Measurements from ENCODE around the gene HBEGF. TPM values are rescaled to one million over a fixed set of nuclear protein-coding genes. Genes with fewer than 3 reads are reported as not detected.

The HBEGF gene
- total RNA-seq, 1 experiment from 2014 or later, result 1.8 TPM

DNA sequence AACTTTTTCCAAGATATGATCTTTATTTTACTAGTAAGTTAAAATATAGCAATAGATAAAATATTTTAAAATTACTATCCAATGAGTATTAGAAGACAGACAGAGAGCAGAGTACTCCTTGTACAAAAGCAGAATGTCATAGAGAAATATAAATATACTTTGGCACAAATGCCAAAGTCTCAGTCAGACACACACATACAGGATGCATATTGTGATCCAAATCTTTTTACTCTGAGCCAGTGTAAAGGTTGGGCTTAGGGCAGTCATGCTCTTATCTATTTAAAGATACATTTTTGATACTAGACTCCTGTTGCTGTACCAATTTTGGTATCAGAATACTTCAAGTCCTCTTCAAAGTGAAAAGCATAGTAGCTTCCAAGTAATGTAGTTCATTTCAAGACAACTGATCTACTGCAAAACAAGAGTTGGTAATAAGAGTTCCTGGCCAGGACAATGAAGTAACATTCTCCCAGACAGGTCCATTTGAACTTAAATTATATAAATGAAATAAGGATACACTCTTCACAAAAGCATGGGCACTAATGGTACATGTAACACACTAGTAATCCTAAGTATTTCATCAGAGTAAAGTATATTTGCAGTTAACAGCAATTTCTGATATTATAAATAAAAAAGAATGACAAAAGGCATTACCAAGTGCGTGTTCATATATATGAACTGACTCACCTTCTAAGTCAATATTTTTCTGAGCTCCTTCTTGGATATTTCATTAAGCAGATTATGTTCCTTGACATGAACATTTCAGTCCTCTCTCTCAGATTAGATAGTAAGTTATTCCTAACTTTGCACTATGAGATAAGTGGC is 54.0 kb downstream of the HBEGF start:
- H3K4me2 ChIP-seq (ENCODE audit: low read depth, low read length, poor library complexity, severe bottlenecking), result no peak overlapping the region

DNA sequence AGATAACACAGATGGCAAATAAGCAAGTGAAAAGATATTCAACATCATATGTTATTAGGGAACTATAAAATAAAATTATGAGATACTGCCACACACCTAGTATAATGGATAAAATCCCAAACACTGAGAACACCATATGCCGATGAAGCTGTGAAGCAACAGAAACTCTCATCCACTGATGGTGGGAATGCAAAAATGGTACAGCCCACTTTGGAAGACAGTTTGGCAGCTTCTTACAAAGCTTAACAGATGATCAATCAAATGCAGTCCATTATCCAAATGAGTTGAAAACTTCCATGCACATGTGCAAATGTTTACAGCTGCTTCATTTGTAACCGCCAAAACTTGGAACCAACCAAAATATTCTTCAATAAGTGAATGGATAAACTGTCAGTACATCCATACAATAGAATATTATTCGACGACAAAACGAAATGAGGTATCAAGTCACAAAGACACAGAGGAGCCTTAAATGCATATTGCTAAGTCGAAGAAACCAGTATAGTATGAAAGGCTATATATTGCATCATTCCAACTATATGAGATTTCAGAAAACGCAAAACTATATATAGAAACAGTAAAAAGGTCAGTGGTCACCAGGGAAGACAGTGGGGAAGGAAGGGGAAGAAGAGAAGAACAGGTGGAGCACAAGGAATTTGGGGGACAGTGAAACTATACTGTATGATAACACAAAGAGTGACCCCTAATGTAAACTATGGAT is 58.4 kb downstream of the HBEGF start:
- peaks cover 94% of the 10 kb centered on the region for H3K79me2 ChIP-seq (ENCODE audit: low read length)
- H3K9me2 ChIP-seq (replicated peaks; ENCODE audit: insufficient read depth, low read length), result no peaks in the 10 kb centered on the region
- no peaks in the 10 kb centered on the region for H4K20me1 ChIP-seq (ENCODE audit: insufficient read depth, low read depth, low read length)
- no peak overlapping the region for H3K4me2 ChIP-seq (ENCODE audit: low read depth, low read length, poor library complexity, severe bottlenecking)
- H3K4me1 ChIP-seq (ENCODE audit: low read length), result peaks cover 35% of the 10 kb centered on the region
- no peak overlapping the region for H3K27ac ChIP-seq (ENCODE audit: low read length)
- no peak overlapping the region for H2AFZ ChIP-seq (ENCODE audit: low read length)
- no peak overlapping the region for H3K4me3 ChIP-seq (ENCODE audit: low read length)
- no peaks in the 10 kb centered on the region for H3K36me3 ChIP-seq (ENCODE audit: insufficient read depth, low read length)
- no peak for DNase-seq
- no peaks in the 10 kb centered on the region for H3K9me3 ChIP-seq (ENCODE audit: low read length)
- no peaks in the 10 kb centered on the region for H3K27me3 ChIP-seq (ENCODE audit: low read length)
- H3K9ac ChIP-seq (ENCODE audit: low read length), result no peak overlapping the region

More for the DNA sequence above, 54.0 kb downstream of the HBEGF start:
- H3K9me2 ChIP-seq (replicated peaks; ENCODE audit: insufficient read depth, low read length), result no peaks in the 10 kb centered on the region
- H3K27me3 ChIP-seq (ENCODE audit: low read length), result no peaks in the 10 kb centered on the region
- H3K4me1 ChIP-seq (ENCODE audit: low read length), result peaks cover 44% of the 10 kb centered on the region
- H3K27ac ChIP-seq (ENCODE audit: low read length), result no peak overlapping the region
- no peak overlapping the region for H2AFZ ChIP-seq (ENCODE audit: low read length)
- no peaks in the 10 kb centered on the region for H3K36me3 ChIP-seq (ENCODE audit: insufficient read depth, low read length)
- peaks cover 4% of the 10 kb centered on the region; the same call in 1 of the 2 replicates for H4K20me1 ChIP-seq (ENCODE audit: insufficient read depth, low read depth, low read length)
- H3K4me3 ChIP-seq (ENCODE audit: low read length), result no peak overlapping the region
- no peaks in the 10 kb centered on the region for H3K9me3 ChIP-seq (ENCODE audit: low read length)
- no peak overlapping the region for H3K9ac ChIP-seq (ENCODE audit: low read length)
- H3K79me2 ChIP-seq (ENCODE audit: low read length), result peaks cover 100% of the 10 kb centered on the region
- no peak for DNase-seq

DNA sequence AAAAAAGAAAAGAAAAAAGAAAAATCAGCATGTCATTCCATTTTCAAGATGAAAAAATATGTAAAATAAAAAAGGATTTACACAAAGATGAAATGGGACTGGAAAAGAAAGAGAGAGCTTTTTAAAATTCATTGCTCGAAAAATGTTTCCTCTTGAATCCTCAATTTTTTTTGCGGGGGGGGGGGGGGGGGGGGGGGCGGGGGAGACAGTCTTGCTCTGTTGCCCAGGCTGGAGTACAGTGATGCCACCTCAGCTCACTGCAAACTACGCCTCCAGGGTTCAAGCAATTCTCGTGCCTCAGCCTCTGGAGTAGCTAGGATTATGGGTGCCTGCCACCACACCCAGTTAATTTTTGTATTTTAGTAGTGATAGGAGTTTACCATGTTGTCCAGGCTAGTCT is 60.0 kb downstream of the HBEGF start:
- DNase-seq, result no peak
- H3K79me2 ChIP-seq (ENCODE audit: low read length), result peaks cover 91% of the 10 kb centered on the region
- no peak overlapping the region for H3K4me2 ChIP-seq (ENCODE audit: low read depth, low read length, poor library complexity, severe bottlenecking)
- no peaks in the 10 kb centered on the region for H3K27me3 ChIP-seq (ENCODE audit: low read length)
- no peaks in the 10 kb centered on the region for H3K9me3 ChIP-seq (ENCODE audit: low read length)
- H4K20me1 ChIP-seq (ENCODE audit: insufficient read depth, low read depth, low read length), result no peaks in the 10 kb centered on the region
- H3K4me1 ChIP-seq (ENCODE audit: low read length), result peaks cover 36% of the 10 kb centered on the region
- H3K4me3 ChIP-seq (ENCODE audit: low read length), result no peak overlapping the region
- H3K27ac ChIP-seq (ENCODE audit: low read length), result no peak overlapping the region
- H3K9ac ChIP-seq (ENCODE audit: low read length), result no peak overlapping the region
- no peaks in the 10 kb centered on the region for H3K9me2 ChIP-seq (replicated peaks; ENCODE audit: insufficient read depth, low read length)
- H2AFZ ChIP-seq (ENCODE audit: low read length), result no peak overlapping the region
- no peaks in the 10 kb centered on the region for H3K36me3 ChIP-seq (ENCODE audit: insufficient read depth, low read length)

DNA sequence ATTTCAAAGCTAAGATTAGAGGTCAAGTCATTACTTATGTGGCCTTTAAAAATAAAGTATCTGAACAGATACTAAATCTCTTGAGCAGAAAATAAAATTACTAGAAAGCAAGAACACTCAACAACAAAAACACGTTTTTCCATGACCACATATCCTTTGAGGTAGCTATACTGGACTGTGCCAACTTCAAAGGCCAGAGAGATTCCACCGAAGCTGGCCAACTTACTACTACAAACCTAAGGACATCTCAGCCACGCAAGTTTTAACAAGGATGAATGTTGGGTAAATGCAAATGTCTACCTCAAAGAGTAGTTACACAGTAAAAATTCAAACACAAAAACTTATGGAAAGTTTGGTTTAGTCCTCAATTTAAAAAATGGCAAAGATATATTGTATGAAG is 62.4 kb downstream of the HBEGF start:
- Histone ChIP-seq H3K4me2 (ENCODE audit: low read depth, low read length, poor library complexity, severe bottlenecking) (peak overlapping the region; percentile 58), H4K20me1 (ENCODE audit: insufficient read depth, low read depth, low read length) (no peaks in the 10 kb centered on the region), H3K4me1 (ENCODE audit: low read length) (peaks cover 36% of the 10 kb centered on the region), H3K4me3 (ENCODE audit: low read length) (no peak overlapping the region), H3K9me2 (replicated peaks; ENCODE audit: insufficient read depth, low read length) (no peaks in the 10 kb centered on the region), H3K9me3 (ENCODE audit: low read length) (no peaks in the 10 kb centered on the region), H3K79me2 (ENCODE audit: low read length) (peaks cover 69% of the 10 kb centered on the region), H3K27me3 (ENCODE audit: low read length) (no peaks in the 10 kb centered on the region), H2AFZ (ENCODE audit: low read length) (no peak overlapping the region), H3K36me3 (ENCODE audit: insufficient read depth, low read length) (no peaks in the 10 kb centered on the region), H3K27ac (ENCODE audit: low read length) (peak overlapping the region; percentile 58; the same call in 1 of the 2 replicates), H3K9ac (ENCODE audit: low read length) (no peak overlapping the region)
- DNase-seq, result no peak

Other genes starting within 250 kb of the HBEGF start
- gene PURA, start 232.5 kb downstream of the HBEGF start, total RNA-seq (2014; rRNA removed; shearing (Covaris generic); ENCODE audit: low replicate concordance), result 5.5 and 7.2 TPM in 2 replicates
- 2.5 and 3.9 TPM in 2 replicates for gene IGIP, start 220.7 kb downstream of the HBEGF start, total RNA-seq (2014; rRNA removed; shearing (Covaris generic); ENCODE audit: low replicate concordance)
- gene CYSTM1, start 171.4 kb downstream of the HBEGF start, total RNA-seq (2014; rRNA removed; shearing (Covaris generic); ENCODE audit: low replicate concordance), result 17.8 and 28.5 TPM in 2 replicates
- gene PFDN1, start 43.5 kb downstream of the HBEGF start, total RNA-seq (2014; rRNA removed; shearing (Covaris generic); ENCODE audit: low replicate concordance), result 28.2 and 49.8 TPM in 2 replicates
- gene SLC4A9, start 13.6 kb upstream of the HBEGF start, total RNA-seq (2014; rRNA removed; shearing (Covaris generic); ENCODE audit: low replicate concordance), result not detected in 2 replicates
- gene ANKHD1, start 55.2 kb upstream of the HBEGF start, total RNA-seq (2014; rRNA removed; shearing (Covaris generic); ENCODE audit: low replicate concordance), result 110 and 119 TPM in 2 replicates
- gene EIF4EBP3, start 201.1 kb upstream of the HBEGF start, total RNA-seq (2014; rRNA removed; shearing (Covaris generic); ENCODE audit: low replicate concordance), result 7.3 and 12.2 TPM in 2 replicates
- gene SRA1, start 210.9 kb upstream of the HBEGF start, total RNA-seq (2014; rRNA removed; shearing (Covaris generic); ENCODE audit: low replicate concordance), result 27.1 and 45.7 TPM in 2 replicates
- gene APBB3, start 218.0 kb upstream of the HBEGF start, total RNA-seq (2014; rRNA removed; shearing (Covaris generic); ENCODE audit: low replicate concordance), result 33.2 and 42.2 TPM in 2 replicates
- gene SLC35A4, start 218.2 kb upstream of the HBEGF start, total RNA-seq (2014; rRNA removed; shearing (Covaris generic); ENCODE audit: low replicate concordance), result 19.0 and 33.5 TPM in 2 replicates

All from Karpas-422 (cell line).